Measurements from ENCODE around the gene MAD1L1.

Gene MAD1L1

GRCh38 chr7:1938788-1939433 is 293.8 kb downstream of the MAD1L1 start:
- TF ChIP-seq, protein P1, sequence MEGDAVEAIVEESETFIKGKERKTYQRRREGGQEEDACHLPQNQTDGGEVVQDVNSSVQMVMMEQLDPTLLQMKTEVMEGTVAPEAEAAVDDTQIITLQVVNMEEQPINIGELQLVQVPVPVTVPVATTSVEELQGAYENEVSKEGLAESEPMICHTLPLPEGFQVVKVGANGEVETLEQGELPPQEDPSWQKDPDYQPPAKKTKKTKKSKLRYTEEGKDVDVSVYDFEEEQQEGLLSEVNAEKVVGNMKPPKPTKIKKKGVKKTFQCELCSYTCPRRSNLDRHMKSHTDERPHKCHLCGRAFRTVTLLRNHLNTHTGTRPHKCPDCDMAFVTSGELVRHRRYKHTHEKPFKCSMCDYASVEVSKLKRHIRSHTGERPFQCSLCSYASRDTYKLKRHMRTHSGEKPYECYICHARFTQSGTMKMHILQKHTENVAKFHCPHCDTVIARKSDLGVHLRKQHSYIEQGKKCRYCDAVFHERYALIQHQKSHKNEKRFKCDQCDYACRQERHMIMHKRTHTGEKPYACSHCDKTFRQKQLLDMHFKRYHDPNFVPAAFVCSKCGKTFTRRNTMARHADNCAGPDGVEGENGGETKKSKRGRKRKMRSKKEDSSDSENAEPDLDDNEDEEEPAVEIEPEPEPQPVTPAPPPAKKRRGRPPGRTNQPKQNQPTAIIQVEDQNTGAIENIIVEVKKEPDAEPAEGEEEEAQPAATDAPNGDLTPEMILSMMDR (conservative IDR thresholded peaks at IDR 0.05; ENCODE audit: control insufficient read depth, insufficient read depth, low read depth, low read length) = no peak
- DNase-seq (ENCODE audit: low read depth) = peak; percentile 29
- peak overlapping the region; percentile 32 for H3K4me3 ChIP-seq (ENCODE audit: control insufficient read depth, low read depth, low read length)

GRCh38 chr7:1937252-1937605 is 295.5 kb downstream of the MAD1L1 start:
- TF ChIP-seq, protein P1 (conservative IDR thresholded peaks at IDR 0.05; ENCODE audit: control insufficient read depth, insufficient read depth, low read depth, low read length) = no peak
- no peak for DNase-seq (ENCODE audit: low read depth)

DNA sequence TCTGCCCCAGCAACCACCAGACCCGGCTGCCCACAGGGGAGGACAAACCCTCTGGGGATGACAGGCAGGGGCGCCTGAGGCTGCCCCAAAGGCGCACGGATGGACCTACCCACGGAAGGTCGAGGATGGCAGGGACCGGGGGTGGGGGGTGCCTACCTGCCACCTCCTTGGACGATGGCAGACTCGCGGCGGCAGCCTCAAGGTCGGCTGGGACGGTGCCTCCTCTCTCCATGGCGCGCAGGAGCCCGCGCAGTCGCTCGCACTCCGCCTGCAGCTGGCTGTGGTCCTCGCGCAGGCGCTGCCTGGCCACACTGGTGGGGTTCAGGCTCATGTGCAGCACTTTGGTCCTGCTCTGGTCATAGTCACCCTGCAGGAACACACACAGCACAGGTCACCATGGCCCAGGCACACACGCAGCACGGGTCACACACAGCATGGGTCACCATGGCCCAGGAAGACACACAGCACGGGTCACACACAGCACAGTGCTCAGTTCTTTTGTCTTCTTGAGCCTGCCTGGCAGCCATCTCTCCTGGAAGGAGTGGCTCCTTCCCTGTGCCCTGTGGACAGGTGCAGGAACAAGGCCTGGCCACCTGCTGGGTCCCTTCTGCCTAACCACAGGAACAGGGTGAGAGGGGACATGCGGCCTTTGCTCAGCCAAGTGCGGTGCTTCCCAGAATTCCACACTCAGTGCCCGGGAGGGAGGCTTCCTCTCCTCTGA is 296.1 kb downstream of the MAD1L1 start:
- TF ChIP-seq, protein P1 (conservative IDR thresholded peaks at IDR 0.05; ENCODE audit: control insufficient read depth, insufficient read depth, low read depth, low read length) = no peak
- H3K4me3 ChIP-seq (ENCODE audit: control insufficient read depth, low read depth, low read length) = no peak overlapping the region
- no peak for DNase-seq (ENCODE audit: low read depth)

More at GRCh38 chr7:1937252-1937605, 295.5 kb downstream of the MAD1L1 start:
- H3K4me3 ChIP-seq (ENCODE audit: control insufficient read depth, low read depth, low read length) = no peak overlapping the region

GRCh38 chr7:1936006-1936310 is 296.8 kb downstream of the MAD1L1 start:
- no peak overlapping the region for H3K4me3 ChIP-seq (ENCODE audit: control insufficient read depth, low read depth, low read length)
- no peak for DNase-seq (ENCODE audit: low read depth)
- TF ChIP-seq, protein P1 (conservative IDR thresholded peaks at IDR 0.05; ENCODE audit: control insufficient read depth, insufficient read depth, low read depth, low read length) = no peak

DNA sequence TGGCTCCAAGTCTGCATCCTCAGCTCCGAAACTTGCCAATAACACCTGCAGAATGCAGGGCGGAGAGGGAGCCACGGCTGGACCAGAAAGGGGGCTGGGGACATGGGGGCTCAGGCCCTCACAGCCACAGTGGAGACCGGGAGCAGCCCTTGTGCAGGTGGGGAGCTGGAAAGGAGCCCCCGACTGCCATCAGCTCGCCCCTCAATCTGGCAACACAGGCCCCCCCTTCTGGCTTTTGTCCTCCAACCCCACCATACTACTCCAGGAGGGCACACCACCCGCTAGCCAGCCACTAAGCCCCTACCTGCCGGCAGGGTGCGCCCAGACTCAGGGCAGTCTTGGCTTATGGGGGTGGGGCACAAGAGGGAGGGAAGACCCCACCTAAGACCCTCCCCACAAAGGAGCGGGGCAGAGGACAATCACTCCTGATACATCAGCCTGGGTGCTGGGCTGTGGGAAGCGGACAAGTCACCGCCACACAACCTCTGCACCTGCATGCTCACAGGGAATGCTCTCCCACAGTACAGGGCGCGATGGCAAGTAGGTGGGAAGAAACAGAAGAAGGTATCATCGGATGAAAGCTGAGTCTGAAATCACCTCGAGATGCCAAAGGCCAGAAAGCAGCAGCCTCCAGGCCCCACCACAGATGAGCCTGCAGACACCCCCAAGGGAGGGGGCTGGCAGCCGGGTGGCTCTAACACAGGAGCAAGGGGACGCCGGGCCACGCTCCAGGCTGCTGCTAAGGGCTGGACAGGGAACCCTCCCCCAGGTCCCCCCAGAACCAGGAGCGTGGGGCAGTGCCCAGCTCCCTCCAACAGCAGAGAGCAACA is 297.4 kb downstream of the MAD1L1 start:
- TF ChIP-seq, protein P1 (conservative IDR thresholded peaks at IDR 0.05; ENCODE audit: control insufficient read depth, insufficient read depth, low read depth, low read length) = no peak
- no peak for DNase-seq (ENCODE audit: low read depth)

DNA sequence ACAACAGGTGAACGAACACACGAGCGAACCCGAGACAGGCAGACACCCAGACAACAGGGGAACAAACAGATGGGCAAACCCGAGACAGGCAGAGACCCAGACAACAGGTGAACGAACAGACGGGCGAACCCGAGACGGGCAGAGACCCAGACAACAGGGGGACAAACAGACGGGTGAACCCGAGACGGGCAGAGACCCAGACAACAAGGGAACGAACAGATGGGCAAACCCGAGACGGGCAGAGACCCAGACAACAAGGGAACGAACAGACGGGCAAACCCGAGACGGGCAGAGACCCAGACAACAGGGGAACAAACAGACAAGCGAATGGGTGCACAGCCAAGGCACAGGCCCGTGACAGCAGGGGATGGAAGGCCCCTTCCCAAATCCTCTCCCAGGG is 298.0 kb downstream of the MAD1L1 start:
- TF ChIP-seq, protein P1 (conservative IDR thresholded peaks at IDR 0.05; ENCODE audit: control insufficient read depth, insufficient read depth, low read depth, low read length) = no peak
- no peak for DNase-seq (ENCODE audit: low read depth)
- H3K4me3 ChIP-seq (ENCODE audit: control insufficient read depth, low read depth, low read length) = no peak overlapping the region

More for the DNA sequence above, 297.4 kb downstream of the MAD1L1 start:
- no peak overlapping the region for H3K4me3 ChIP-seq (ENCODE audit: control insufficient read depth, low read depth, low read length)

Measured in fibroblast of mammary gland (primary cell).